Measurements from ENCODE around the gene KIF1A.

KIF1A gene

DNA sequence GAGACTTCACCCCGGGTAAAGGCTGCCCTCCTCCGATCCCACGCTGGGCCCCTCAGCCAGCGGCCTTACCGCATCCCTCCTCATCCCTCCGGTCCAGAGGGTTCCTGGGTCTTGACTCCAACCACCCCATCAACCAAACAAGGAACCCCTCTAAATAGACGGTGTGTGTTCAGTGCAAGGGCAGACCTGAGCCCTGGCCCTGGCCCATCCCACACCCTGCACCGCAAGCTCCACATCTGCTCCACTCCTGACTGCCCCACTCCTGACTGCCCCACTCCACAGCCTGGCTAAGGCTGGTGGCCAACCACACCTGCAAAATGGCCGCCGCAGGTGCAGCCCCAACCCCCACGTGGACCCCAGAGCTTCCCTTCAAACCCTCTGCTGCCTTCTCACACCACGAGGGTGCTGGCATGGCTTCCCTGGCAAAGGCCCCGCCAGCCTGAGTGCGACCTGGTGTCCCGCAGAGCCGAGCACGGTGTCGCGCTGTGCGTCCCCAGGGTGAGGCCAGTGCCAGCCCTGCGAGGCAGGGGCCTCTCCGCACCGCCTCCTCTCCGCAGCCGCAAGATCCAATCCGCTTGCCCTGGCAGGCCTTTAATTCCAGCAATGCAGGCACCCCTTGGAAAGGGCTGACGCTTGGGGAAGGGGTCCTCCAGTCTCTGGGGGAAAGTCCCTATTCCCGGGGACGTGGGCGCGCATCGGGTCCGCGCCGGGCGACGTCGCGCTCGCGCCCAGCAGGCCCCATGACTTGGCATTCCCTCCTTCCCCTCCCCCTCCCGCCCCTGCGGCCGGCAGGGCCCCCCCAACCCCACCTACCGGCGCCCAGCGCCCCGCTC lies 1.5 kb downstream of the KIF1A start:
- no peaks in the 10 kb centered on the region for H3K79me2 ChIP-seq (ENCODE audit: insufficient read depth, low read length)
- no peaks in the 10 kb centered on the region for H3K9me3 ChIP-seq (ENCODE audit: low read length)
- H3K9ac ChIP-seq (ENCODE audit: low read length), result no peak overlapping the region
- no peaks in the 10 kb centered on the region for H3F3A ChIP-seq (ENCODE audit: insufficient read depth, low read length)
- no peaks in the 10 kb centered on the region for H3K36me3 ChIP-seq (ENCODE audit: insufficient read depth, low read length)
- no peaks in the 10 kb centered on the region for H4K20me1 ChIP-seq (ENCODE audit: insufficient read depth, low read length)
- H3K27me3 ChIP-seq (ENCODE audit: insufficient read depth, low read length), result no peaks in the 10 kb centered on the region
- H3K27ac ChIP-seq (ENCODE audit: low read depth, low read length, poor library complexity, severe bottlenecking), result no peak overlapping the region
- H3K9me2 ChIP-seq (ENCODE audit: low read depth, low read length), result no peaks in the 10 kb centered on the region
- H3K4me3 ChIP-seq (ENCODE audit: low read depth, low read length, poor library complexity, severe bottlenecking), result no peak overlapping the region
- H3K4me1 ChIP-seq (ENCODE audit: insufficient read depth, low read length, severe bottlenecking), result no peaks in the 10 kb centered on the region
- no peak overlapping the region for H2AFZ ChIP-seq (ENCODE audit: low read length)
- TF ChIP-seq EZH2 (IDR thresholded peaks at IDR 0.05; ENCODE audit: borderline replicate concordance, low read length), result no peak
- TF ChIP-seq, protein P1, sequence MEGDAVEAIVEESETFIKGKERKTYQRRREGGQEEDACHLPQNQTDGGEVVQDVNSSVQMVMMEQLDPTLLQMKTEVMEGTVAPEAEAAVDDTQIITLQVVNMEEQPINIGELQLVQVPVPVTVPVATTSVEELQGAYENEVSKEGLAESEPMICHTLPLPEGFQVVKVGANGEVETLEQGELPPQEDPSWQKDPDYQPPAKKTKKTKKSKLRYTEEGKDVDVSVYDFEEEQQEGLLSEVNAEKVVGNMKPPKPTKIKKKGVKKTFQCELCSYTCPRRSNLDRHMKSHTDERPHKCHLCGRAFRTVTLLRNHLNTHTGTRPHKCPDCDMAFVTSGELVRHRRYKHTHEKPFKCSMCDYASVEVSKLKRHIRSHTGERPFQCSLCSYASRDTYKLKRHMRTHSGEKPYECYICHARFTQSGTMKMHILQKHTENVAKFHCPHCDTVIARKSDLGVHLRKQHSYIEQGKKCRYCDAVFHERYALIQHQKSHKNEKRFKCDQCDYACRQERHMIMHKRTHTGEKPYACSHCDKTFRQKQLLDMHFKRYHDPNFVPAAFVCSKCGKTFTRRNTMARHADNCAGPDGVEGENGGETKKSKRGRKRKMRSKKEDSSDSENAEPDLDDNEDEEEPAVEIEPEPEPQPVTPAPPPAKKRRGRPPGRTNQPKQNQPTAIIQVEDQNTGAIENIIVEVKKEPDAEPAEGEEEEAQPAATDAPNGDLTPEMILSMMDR (IDR thresholded peaks at IDR 0.05; ENCODE audit: low read length), result no peak
- H3K4me2 ChIP-seq (ENCODE audit: low read length), result no peak overlapping the region

DNA sequence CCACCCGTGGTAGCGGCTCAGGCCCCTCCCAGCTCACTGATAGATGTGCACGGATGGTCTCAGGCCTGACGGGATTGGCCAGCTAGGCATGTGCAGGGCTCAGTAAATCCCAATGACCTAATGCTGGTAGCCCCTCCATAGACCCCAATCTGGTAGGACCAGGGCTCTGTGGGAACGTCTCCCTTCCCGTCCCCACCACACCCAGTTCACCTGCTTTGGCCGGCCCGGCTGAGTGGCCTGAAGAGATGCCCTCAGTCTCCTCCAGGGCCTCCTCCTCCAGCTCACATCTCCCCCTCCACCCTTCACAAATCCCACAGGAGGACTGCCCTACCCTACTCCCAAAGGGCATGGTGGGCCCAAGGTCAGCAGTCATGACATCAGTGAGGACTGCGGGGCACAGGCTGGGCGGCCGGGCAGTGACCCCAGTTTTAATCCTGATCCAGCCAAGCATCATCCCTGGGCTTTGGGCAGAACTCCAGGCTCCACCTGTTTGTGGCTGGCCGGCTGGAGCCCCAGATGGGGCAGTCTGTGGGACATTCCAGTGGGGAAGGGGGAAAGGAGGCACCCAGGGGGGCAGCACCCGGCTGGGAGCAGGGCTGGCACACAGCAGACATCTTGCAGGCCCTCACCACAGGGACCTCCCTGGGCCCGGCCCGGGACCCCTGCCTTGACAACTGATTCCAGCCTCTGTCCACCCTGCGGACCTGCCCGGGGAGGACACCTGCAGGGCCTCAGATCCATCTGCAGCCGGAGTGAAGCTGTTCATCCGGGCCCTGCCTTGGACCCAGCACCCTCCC lies 2.3 kb downstream of the KIF1A start:
- H3K4me1 ChIP-seq (ENCODE audit: insufficient read depth, low read length, severe bottlenecking), result no peaks in the 10 kb centered on the region
- no peak overlapping the region for H2AFZ ChIP-seq (ENCODE audit: low read length)
- H3F3A ChIP-seq (ENCODE audit: insufficient read depth, low read length), result no peaks in the 10 kb centered on the region
- H3K9ac ChIP-seq (ENCODE audit: low read length), result no peak overlapping the region
- H3K36me3 ChIP-seq (ENCODE audit: insufficient read depth, low read length), result no peaks in the 10 kb centered on the region
- no peaks in the 10 kb centered on the region for H3K79me2 ChIP-seq (ENCODE audit: insufficient read depth, low read length)
- H3K4me2 ChIP-seq (ENCODE audit: low read length), result no peak overlapping the region
- H3K4me3 ChIP-seq (ENCODE audit: low read depth, low read length, poor library complexity, severe bottlenecking), result no peak overlapping the region
- no peak for TF ChIP-seq EZH2 (IDR thresholded peaks at IDR 0.05; ENCODE audit: borderline replicate concordance, low read length)
- TF ChIP-seq, protein P1 (IDR thresholded peaks at IDR 0.05; ENCODE audit: low read length), result no peak
- H3K9me2 ChIP-seq (ENCODE audit: low read depth, low read length), result no peaks in the 10 kb centered on the region
- H3K27me3 ChIP-seq (ENCODE audit: insufficient read depth, low read length), result no peaks in the 10 kb centered on the region; the same call in 1 of the 2 replicates
- no peaks in the 10 kb centered on the region for H4K20me1 ChIP-seq (ENCODE audit: insufficient read depth, low read length)
- no peaks in the 10 kb centered on the region for H3K9me3 ChIP-seq (ENCODE audit: low read length)
- H3K27ac ChIP-seq (ENCODE audit: low read depth, low read length, poor library complexity, severe bottlenecking), result no peak overlapping the region

DNA sequence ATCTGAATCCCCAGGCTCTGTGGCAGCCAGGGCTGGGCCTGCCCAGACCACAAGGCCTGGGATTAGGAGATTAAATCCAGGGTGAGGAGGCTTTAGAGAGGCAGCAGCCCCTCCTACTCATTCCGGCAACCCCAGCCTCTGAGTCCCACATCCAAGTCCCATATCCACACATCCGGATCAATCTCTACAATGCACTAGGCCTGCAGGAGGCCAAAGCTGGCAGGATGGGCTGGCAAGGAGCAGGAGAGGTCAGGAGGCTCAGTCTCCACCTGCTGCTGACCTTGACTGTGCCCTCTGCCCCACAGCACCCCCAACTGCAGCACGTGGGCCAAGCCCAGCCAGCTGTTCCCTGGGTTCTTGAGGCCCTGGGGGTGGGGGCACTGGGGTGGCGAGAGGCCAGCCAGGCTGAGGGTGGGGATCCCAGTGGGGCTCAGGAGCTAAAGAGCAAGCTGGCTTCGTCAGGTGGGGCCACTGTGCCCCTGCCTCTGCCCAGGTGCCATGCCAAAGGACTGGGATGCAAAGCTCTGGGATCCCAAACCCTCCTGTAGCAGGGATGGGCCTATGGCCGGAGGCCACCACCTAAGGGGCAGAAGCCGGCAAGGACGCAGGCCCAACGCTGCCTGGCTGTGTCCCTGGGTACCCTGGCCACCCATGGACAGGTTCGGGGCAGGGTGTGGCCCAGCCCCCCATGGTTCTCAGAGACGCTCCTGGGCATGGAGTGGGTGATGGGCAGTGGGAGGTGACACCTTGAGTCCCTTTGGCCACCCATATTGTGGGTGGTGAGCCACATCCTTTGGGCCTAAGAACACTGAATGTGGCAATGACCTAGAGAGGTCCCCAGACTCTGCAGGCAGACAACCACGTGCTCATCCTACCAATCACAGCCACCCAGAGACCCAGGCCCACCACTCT lies 3.2 kb downstream of the KIF1A start:
- Histone ChIP-seq H3K36me3 (ENCODE audit: insufficient read depth, low read length) (no peaks in the 10 kb centered on the region), H3K4me3 (ENCODE audit: low read depth, low read length, poor library complexity, severe bottlenecking) (no peak overlapping the region), H3K9ac (ENCODE audit: low read length) (no peak overlapping the region), H3K9me3 (ENCODE audit: low read length) (no peaks in the 10 kb centered on the region), H4K20me1 (ENCODE audit: insufficient read depth, low read length) (no peaks in the 10 kb centered on the region), H3F3A (ENCODE audit: insufficient read depth, low read length) (no peaks in the 10 kb centered on the region), H3K27ac (ENCODE audit: low read depth, low read length, poor library complexity, severe bottlenecking) (no peak overlapping the region), H2AFZ (ENCODE audit: low read length) (no peak overlapping the region), H3K4me1 (ENCODE audit: insufficient read depth, low read length, severe bottlenecking) (no peaks in the 10 kb centered on the region), H3K4me2 (ENCODE audit: low read length) (no peak overlapping the region), H3K9me2 (ENCODE audit: low read depth, low read length) (no peaks in the 10 kb centered on the region), H3K79me2 (ENCODE audit: insufficient read depth, low read length) (no peaks in the 10 kb centered on the region), H3K27me3 (ENCODE audit: insufficient read depth, low read length) (no peaks in the 10 kb centered on the region; the same call in 1 of the 2 replicates)
- TF ChIP-seq EZH2 (IDR thresholded peaks at IDR 0.05; ENCODE audit: borderline replicate concordance, low read length), result no peak
- TF ChIP-seq, protein P1 (IDR thresholded peaks at IDR 0.05; ENCODE audit: low read length), result no peak

Data from OCI-LY1 (cell line).